Thyroid gland (tissue), 4 donors: Measurements from ENCODE around the gene DTNB. TPM values are rescaled to one million over a fixed set of nuclear protein-coding genes. Genes with fewer than 3 reads are reported as not detected.

Source experiments
- DNase-seq, 2 donors: peaks; one replicate each; pipeline ENCODE4 v3.0.0-alpha.2; 2019
- H3K27ac ChIP-seq, 3 donors: fragments of 200-600 bp; sonication (generic); 1 replicate in 2 of 3; 2 replicates in 1 of 3; pipeline ENCODE4 v1.5.1; 2016 to 2019; ENCODE audit warnings: mild to moderate bottlenecking in 1 of 3, moderate library complexity in 1 of 3
- H3K27me3 ChIP-seq: fragments of 200-600 bp; sonication (generic); one replicate; pipeline ENCODE4 v1.5.1; 2019
- H3K36me3 ChIP-seq, 2 donors: fragments of 200-600 bp; sonication (generic); one replicate each; pipeline ENCODE4 v1.5.1; 2016 to 2019
- H3K4me1 ChIP-seq, 2 donors: fragments of 200-600 bp; sonication (generic); one replicate each; pipeline ENCODE4 v1.5.1; 2017 to 2019
- H3K4me3 ChIP-seq, 3 donors: fragments of 200-600 bp; sonication (generic); replicated peaks in 1 of 3; 1 replicate in 2 of 3; 2 replicates in 1 of 3; pipeline ENCODE4 v1.5.1; 2016; ENCODE audit warnings: mild to moderate bottlenecking in 1 of 3
- H3K9me3 ChIP-seq: fragments of 200-600 bp; sonication (generic); one replicate; pipeline ENCODE4 v1.5.1; 2017
- CTCF ChIP-seq, 6 experiments: fragments of 200-600 bp in 3 of 6; fragments of 450-650 bp in 3 of 6; sonication (generic) in 3 of 6; IDR thresholded peaks; one replicate each; pipeline ENCODE4 v1.5.1; 2016 to 2019; ENCODE audit warnings: antibody characterized with exemption in 6 of 6, mild to moderate bottlenecking in 2 of 6, inconsistent platforms in 1 of 6, moderate library complexity in 1 of 6
- POLR2A ChIP-seq, 2 donors: fragments of 450-650 bp; IDR thresholded peaks; one replicate each; pipeline ENCODE4 v1.6.1; 2017; ENCODE audit warnings: antibody characterized with exemption in 2 of 2, mild to moderate bottlenecking in 2 of 2, moderate library complexity in 1 of 2
- WGBS, 2 donors: methylation state at CpG; one replicate each; pipeline ENCODE4 v1.1.5; 2017; 5-methylcytosine and 5-hydroxymethylcytosine counted together
- intact Hi-C: fragments of 100-400 bp; cut with DNase I; formaldehyde crosslinking; loops from one replicate; pipeline ENCODE4 v1.15.1; 2023
- total RNA-seq, 4 donors: library from RNA; depleted of rRNA; stranded (reverse); fragments of >200 nt; gene quantifications; one replicate each; pipeline ENCODE4 v1.2.3, GENCODE V29; 2016

The DTNB gene
- total RNA-seq, 4 donors from 2014 or later, result 38.9 to 75.2 (median 55.5) TPM

- H3K27ac ChIP-seq, result peak within 1 kb of the TSS in 2 of 3 donors; percentile 46 to 77
- intact Hi-C loops, result loop anchor here (2.0 to 10.0 kb wide), 3 partner anchors 19 to 183 kb away; no protein-coding TSS in a partner anchor
- H3K9me3 ChIP-seq, result no peaks in the 10 kb centered on the region
- H3K27me3 ChIP-seq, result no peaks in the 10 kb centered on the region
- TF ChIP-seq CTCF (IDR thresholded peaks at IDR 0.05) (no peak), POLR2A (IDR thresholded peaks at IDR 0.05) (peak in 1 of 2 donors; percentile 62)
- WGBS, 2 donors, result 0 to 1% methylated on average over 11 to 15 of the region's 100 CpGs
- H3K4me3 ChIP-seq, result peak within 1 kb of the TSS in 2 of 3 donors; percentile 38 to 75
- DNase-seq, result peak; percentile 75 to 80
- no peaks in the 10 kb centered on the region for H3K36me3 ChIP-seq
- H3K4me1 ChIP-seq, result peaks cover 7 to 20% of the 10 kb centered on the region in 2 donors
These were observed 331.5 kb downstream of the DTNB start, which contains the start of gene DNMT3A for GRCh38 chr2:25341753-25342371. DNMT3A (minus strand) TSS chr2:25341925; CDS start chr2:25313984, 27,941 bp downstream.

- intact Hi-C loops, result loop anchor here (5.0 to 10.0 kb wide), 2 partner anchors 89 to 184 kb away; no protein-coding TSS in a partner anchor
- H3K27ac ChIP-seq, result peak overlapping the region in 1 of 3 donors; percentile 41
- peak overlapping the region in 1 of 3 donors; percentile 75 for H3K4me3 ChIP-seq
- H3K9me3 ChIP-seq, result no peaks in the 10 kb centered on the region
- H3K27me3 ChIP-seq, result no peaks in the 10 kb centered on the region
- no peaks in the 10 kb centered on the region for H3K36me3 ChIP-seq
- TF ChIP-seq CTCF (IDR thresholded peaks at IDR 0.05) (no peak), POLR2A (IDR thresholded peaks at IDR 0.05) (no peak)
- H3K4me1 ChIP-seq, result peaks cover 7 to 20% of the 10 kb centered on the region in 2 donors
- 3% methylated on average over 8 of the region's 104 CpGs; no CpG with 5 or more reads in 1 of the 2 donors for WGBS, 2 donors
- DNase-seq, result peak; percentile 30 to 38
These were observed 332.2 kb downstream of the DTNB start for GRCh38 chr2:25341011-25341727.

GRCh38 chr2:25340181-25340921 lies 333.0 kb downstream of the DTNB start:
- Histone ChIP-seq H3K36me3 (no peaks in the 10 kb centered on the region), H3K27me3 (no peaks in the 10 kb centered on the region), H3K4me3 (peak overlapping the region in 2 of 3 donors; percentile 51 to 75), H3K27ac (peak overlapping the region; percentile 37 to 76 (median 72)), H3K4me1 (peaks cover 8 to 20% of the 10 kb centered on the region in 2 donors), H3K9me3 (no peaks in the 10 kb centered on the region)
- DNase-seq, result peak; percentile 60 to 65
- TF ChIP-seq CTCF (IDR thresholded peaks at IDR 0.05), result no peak
- TF ChIP-seq POLR2A (IDR thresholded peaks at IDR 0.05), result no peak
- 6 to 25% methylated on average over 10 to 35 of the region's 73 CpGs for WGBS, 2 donors
- intact Hi-C loops, result loop anchor here (5.0 to 10.0 kb wide), 2 partner anchors 88 to 184 kb away; no protein-coding TSS in a partner anchor

- no peaks in the 10 kb centered on the region for H3K27me3 ChIP-seq
These were observed 333.6 kb downstream of the DTNB start for GRCh38 chr2:25339791-25340180.

More at GRCh38 chr2:25339791-25340180, 333.6 kb downstream of the DTNB start:
- Histone ChIP-seq H3K9me3 (no peaks in the 10 kb centered on the region), H3K4me1 (peaks cover 10 to 20% of the 10 kb centered on the region in 2 donors), H3K27ac (peak overlapping the region; percentile 37 to 76 (median 72)), H3K4me3 (peak overlapping the region in 1 of 3 donors; percentile 75), H3K36me3 (no peaks in the 10 kb centered on the region)
- 61 to 67% methylated on average over 9 to 10 of the region's 18 CpGs for WGBS, 2 donors
- intact Hi-C loops, result loop anchor here (5.0 to 10.0 kb wide), 2 partner anchors 87 to 185 kb away; no protein-coding TSS in a partner anchor
- TF ChIP-seq CTCF (IDR thresholded peaks at IDR 0.05) (peak in 2 of 6 experiments; percentile 19 to 31), POLR2A (IDR thresholded peaks at IDR 0.05) (no peak)
- peak; percentile 75 to 78 for DNase-seq
